A673 (cell line): ENCODE data around the gene LRRC25. TPM values are rescaled to one million over a fixed set of nuclear protein-coding genes. Genes with fewer than 3 reads are reported as not detected.

Experiments used
- BruUV-seq: library from RNA; stranded (reverse); fragments of 400-500 nt; replicated peaks from 2 replicates; lab custom pipeline; 2021; lab: Mats Ljungman, UMichigan
- CTCF ChIA-PET: fragments of 300-600 bp; sonication (Branson Sonifier 250); formaldehyde crosslinking; loops from one replicate; lab custom pipeline; 2022; ENCODE audit warnings: antibody characterized with exemption; lab: Charles Lee
- POLR2A ChIA-PET: fragments of 300-600 bp; sonication (Branson Sonifier 250); formaldehyde crosslinking; loops from one replicate; lab custom pipeline; 2022; ENCODE audit warnings: antibody characterized with exemption; ENCODE audit not compliant: low non-redundant PET; lab: Charles Lee
- DNase-seq: peaks from one replicate; pipeline ENCODE4 v3.0.0-alpha.2; 2015; ENCODE audit warnings: low spot score
- H3K27ac ChIP-seq: fragments of 200-600 bp; sonication (generic); 2 replicates; pipeline ENCODE4 v1.5.1; 2016; ENCODE audit warnings: mixed run types, low read depth, mild to moderate bottlenecking, mixed read lengths, antibody characterized with exemption, low read length; ENCODE audit not compliant: poor library complexity, severe bottlenecking
- H3K27me3 ChIP-seq: fragments of 200-600 bp; sonication (generic); replicated peaks from 2 replicates; pipeline ENCODE4 v1.6.1; 2017; ENCODE audit warnings: mixed run types, low read depth, mild to moderate bottlenecking, mixed read lengths, antibody characterized with exemption, low read length; ENCODE audit not compliant: insufficient read depth, poor library complexity
- H3K36me3 ChIP-seq: fragments of 200-600 bp; sonication (generic); 2 replicates; pipeline ENCODE4 v1.6.1; 2016; ENCODE audit warnings: mixed run types, mild to moderate bottlenecking, mixed read lengths, antibody characterized with exemption, low read length; ENCODE audit not compliant: insufficient read depth, poor library complexity, severe bottlenecking
- H3K4me1 ChIP-seq: fragments of 200-600 bp; sonication (generic); 2 replicates; pipeline ENCODE4 v1.6.1; 2017; ENCODE audit warnings: mixed run types, mild to moderate bottlenecking, mixed read lengths, antibody characterized with exemption, low read length; ENCODE audit not compliant: insufficient read depth, poor library complexity, severe bottlenecking
- H3K4me3 ChIP-seq: fragments of 200-600 bp; sonication (generic); 2 replicates; pipeline ENCODE4 v1.5.1; 2016; ENCODE audit warnings: low read depth, mixed run types, mild to moderate bottlenecking, mixed read lengths, low read length; ENCODE audit not compliant: poor library complexity, severe bottlenecking
- H3K9me3 ChIP-seq: fragments of 200-600 bp; sonication (generic); 2 replicates; pipeline ENCODE4 v1.6.1; 2016; ENCODE audit warnings: mixed run types, low read depth, mild to moderate bottlenecking, mixed read lengths, antibody characterized with exemption, low read length; ENCODE audit not compliant: poor library complexity, severe bottlenecking
- EZH2 ChIP-seq: fragments of 200-600 bp; sonication (generic); IDR thresholded peaks from 2 replicates; pipeline ENCODE4 v1.6.1; 2017; ENCODE audit warnings: borderline replicate concordance, low read depth, mild to moderate bottlenecking, mixed read lengths, antibody characterized with exemption, low read length; ENCODE audit not compliant: poor library complexity, severe bottlenecking
- intact Hi-C: fragments of 100-400 bp; cut with micrococcal nuclease; formaldehyde crosslinking; loops from one replicate; pipeline ENCODE4 v1.10.0; 2022; ENCODE audit not compliant: unreplicated experiment
- total RNA-seq: library from RNA; stranded (reverse); gene quantifications from 2 replicates; pipeline ENCODE4 v1.2.3, GENCODE V29; 2021
- TF ChIP-seq, protein P1 (sequence below): fragments of 300-800, 200-600 bp; sonication (generic); conservative IDR thresholded peaks from 2 replicates; pipeline ENCODE4 v1.5.1; 2017; ENCODE audit warnings: low read depth, mild to moderate bottlenecking, antibody characterized with exemption, low read length, moderate library complexity, mixed read lengths

LRRC25 gene
- total RNA-seq, 1 experiment from 2014 or later = not detected

DNA sequence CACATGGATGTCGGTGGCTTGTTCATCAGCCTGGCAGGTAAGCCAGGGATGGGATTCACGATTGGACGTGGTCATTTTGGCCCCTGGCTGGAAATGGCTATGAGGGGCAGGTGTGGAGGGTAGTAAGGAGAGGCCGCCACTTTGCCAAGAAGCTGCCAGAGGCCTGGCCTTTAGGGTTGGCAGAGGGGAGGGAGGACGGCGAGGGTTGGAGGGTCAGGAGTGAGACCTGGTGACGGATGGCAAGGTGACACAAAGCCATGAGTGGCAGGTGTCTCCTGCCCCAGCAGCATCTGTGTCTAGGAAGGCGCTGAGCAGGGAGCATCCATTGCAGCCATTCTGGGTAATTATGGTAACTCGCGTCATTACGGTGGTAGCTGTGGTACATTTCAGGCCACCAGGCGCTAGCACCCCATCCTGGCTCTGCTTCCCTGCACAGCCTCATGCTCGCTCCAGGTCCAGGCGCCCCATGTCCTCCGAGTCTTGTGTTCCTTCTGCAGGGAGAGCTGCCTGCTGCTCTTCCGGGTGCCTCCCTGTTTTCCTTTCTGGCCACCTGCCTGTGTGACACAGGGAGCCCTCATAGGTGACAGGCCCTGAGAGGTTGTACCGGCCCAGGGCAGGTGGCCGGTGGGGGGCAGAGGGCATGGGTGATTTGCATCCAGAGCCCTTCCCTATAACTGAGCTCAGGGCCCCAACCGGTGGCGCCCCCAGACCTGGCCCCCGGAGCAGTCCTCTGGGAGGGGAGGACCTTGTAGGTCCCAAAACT is 26.0 kb upstream of the LRRC25 start:
- ChIA-PET POLR2A (interaction anchor here (0.6 kb wide), 1 partner anchor 13 kb away, joined by 3 read pairs; no protein-coding TSS in a partner anchor), CTCF (no interaction called here)
- H3K4me1 ChIP-seq = peaks cover 76% of the 10 kb centered on the region
- peaks cover 5% of the 10 kb centered on the region for H3K36me3 ChIP-seq
- TF ChIP-seq, protein P1, sequence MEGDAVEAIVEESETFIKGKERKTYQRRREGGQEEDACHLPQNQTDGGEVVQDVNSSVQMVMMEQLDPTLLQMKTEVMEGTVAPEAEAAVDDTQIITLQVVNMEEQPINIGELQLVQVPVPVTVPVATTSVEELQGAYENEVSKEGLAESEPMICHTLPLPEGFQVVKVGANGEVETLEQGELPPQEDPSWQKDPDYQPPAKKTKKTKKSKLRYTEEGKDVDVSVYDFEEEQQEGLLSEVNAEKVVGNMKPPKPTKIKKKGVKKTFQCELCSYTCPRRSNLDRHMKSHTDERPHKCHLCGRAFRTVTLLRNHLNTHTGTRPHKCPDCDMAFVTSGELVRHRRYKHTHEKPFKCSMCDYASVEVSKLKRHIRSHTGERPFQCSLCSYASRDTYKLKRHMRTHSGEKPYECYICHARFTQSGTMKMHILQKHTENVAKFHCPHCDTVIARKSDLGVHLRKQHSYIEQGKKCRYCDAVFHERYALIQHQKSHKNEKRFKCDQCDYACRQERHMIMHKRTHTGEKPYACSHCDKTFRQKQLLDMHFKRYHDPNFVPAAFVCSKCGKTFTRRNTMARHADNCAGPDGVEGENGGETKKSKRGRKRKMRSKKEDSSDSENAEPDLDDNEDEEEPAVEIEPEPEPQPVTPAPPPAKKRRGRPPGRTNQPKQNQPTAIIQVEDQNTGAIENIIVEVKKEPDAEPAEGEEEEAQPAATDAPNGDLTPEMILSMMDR = no peak
- TF ChIP-seq EZH2 = no peak
- no peak for DNase-seq
- intact Hi-C loops = no loop called here
- BruUV-seq = no TSS peak
- H3K27ac ChIP-seq = peak overlapping the region; percentile 99
- H3K4me3 ChIP-seq = peak overlapping the region; percentile 17
- no peaks in the 10 kb centered on the region for H3K27me3 ChIP-seq
- H3K9me3 ChIP-seq = no peaks in the 10 kb centered on the region

DNA sequence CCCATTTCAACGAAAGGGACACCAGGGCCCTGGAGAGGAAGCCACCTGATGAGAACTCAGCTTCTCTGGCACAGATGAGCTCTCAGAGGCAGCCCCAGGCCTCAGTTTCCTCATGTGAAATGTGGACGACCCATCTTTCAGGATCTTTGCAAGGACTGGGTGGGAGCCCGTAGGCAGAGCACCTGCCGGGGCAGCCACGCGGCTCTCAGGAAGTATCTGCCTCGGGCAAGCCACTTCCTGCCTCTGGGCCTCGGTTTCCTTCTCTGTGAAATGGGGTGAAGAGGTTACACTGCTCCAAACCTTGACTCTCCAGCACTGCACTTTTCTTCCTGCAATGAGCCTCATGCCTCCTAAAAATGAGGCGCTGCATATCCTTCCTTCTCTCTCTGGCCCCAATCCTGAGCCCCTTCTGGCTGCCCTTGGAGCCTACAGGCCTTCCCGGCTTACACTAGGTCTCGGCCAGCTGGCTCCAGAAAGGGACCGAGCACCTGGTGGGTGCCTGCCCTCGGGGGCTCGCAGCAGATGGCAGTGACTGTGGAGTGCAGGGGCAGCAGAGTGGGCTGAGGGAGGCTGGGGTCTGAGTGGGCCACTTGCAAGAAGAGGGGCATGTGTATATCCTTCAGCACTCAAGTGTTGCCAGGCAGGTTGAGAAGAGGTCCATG is 25.2 kb upstream of the LRRC25 start:
- TF ChIP-seq EZH2 = no peak
- TF ChIP-seq, protein P1 = no peak
- no peak for DNase-seq
- Histone ChIP-seq H3K9me3 (no peaks in the 10 kb centered on the region), H3K27me3 (no peaks in the 10 kb centered on the region), H3K36me3 (peaks cover 2% of the 10 kb centered on the region), H3K4me3 (peak overlapping the region; percentile 10), H3K4me1 (peaks cover 76% of the 10 kb centered on the region), H3K27ac (peak overlapping the region; percentile 99)
- no TSS peak for BruUV-seq
- CTCF ChIA-PET = no interaction called here
- POLR2A ChIA-PET = no interaction called here
- intact Hi-C loops = no loop called here

DNA sequence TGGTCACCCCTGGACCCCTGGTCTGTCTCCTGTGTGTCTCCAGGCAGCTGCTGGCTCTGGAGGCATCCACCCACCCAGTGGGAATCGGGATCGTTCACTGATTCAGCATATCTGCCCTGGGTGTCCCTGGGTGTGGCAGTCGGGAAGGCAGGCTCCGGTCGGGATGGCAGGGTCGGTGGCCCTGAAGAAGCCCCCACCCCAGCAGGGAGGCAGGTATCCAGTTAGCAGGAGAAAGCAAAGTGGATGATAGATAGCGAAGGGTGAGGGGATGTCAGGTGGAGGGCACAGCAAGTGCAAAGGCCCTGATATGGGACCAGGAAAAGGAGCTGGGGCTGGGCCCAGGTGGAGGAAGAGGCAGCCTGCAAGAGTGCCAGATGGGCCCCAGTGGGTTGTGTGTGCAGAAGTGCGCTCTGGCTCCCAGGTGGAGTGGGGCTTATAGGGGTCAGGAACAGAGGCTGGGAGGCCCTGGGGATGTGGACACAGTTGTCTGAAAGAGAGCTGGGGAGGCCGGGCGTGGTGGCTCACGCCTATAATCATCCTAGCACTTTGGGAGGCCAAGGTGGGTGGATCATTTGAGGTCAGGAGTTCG is 24.0 kb upstream of the LRRC25 start:
- no peak for DNase-seq
- CTCF ChIA-PET = no interaction called here
- peak overlapping the region; percentile 88 for H3K4me3 ChIP-seq
- H3K27ac ChIP-seq = peak overlapping the region; percentile 99
- POLR2A ChIA-PET = no interaction called here
- H3K4me1 ChIP-seq = peaks cover 79% of the 10 kb centered on the region
- H3K36me3 ChIP-seq = peaks cover 2% of the 10 kb centered on the region
- H3K27me3 ChIP-seq = no peaks in the 10 kb centered on the region
- BruUV-seq = no TSS peak
- H3K9me3 ChIP-seq = no peaks in the 10 kb centered on the region
- no peak for TF ChIP-seq EZH2
- TF ChIP-seq, protein P1 = no peak
- intact Hi-C loops = no loop called here
